Osteoblast (primary cell): ENCODE results near the gene CCDC142. TPM values are rescaled to one million over a fixed set of nuclear protein-coding genes. Genes with fewer than 3 reads are reported as not detected.

Experiments used
- DNase-seq: peaks from one replicate; pipeline ENCODE4 v3.0.0; 2011; ENCODE audit warnings: low spot score, mixed read lengths; ENCODE audit not compliant: insufficient read length; ENCODE audit errors: missing footprints
- H2AFZ ChIP-seq: 2 replicates; pipeline ENCODE4 v1.6.0; 2011; ENCODE audit warnings: mild to moderate bottlenecking, low read length
- H3K27ac ChIP-seq: 2 replicates; pipeline ENCODE4 v1.5.1; 2011; ENCODE audit warnings: mild to moderate bottlenecking, low read depth, low read length, moderate library complexity
- H3K27me3 ChIP-seq: 2 replicates; pipeline ENCODE4 v1.6.0; 2012; ENCODE audit warnings: mild to moderate bottlenecking, control low read depth, inconsistent platforms, low read length, moderate library complexity; ENCODE audit not compliant: insufficient read depth
- H3K36me3 ChIP-seq: 2 replicates; pipeline ENCODE4 v1.5.1; 2011; ENCODE audit warnings: mild to moderate bottlenecking, low read length, control low read depth, moderate library complexity; ENCODE audit not compliant: insufficient read depth
- H3K4me1 ChIP-seq: 2 replicates; pipeline ENCODE4 v1.5.1; 2011; ENCODE audit warnings: mild to moderate bottlenecking, low read length, control low read depth, moderate library complexity; ENCODE audit not compliant: insufficient read depth
- H3K4me2 ChIP-seq: 2 replicates; pipeline ENCODE4 v1.6.0; 2011; ENCODE audit warnings: mild to moderate bottlenecking, low read length; ENCODE audit not compliant: insufficient read depth
- H3K4me3 ChIP-seq: fragments of 200-600 bp; sonication (generic); 3 replicates; pipeline ENCODE4 v1.5.1; 2012; ENCODE audit warnings: mild to moderate bottlenecking, low read length, inconsistent platforms; ENCODE audit not compliant: insufficient read depth
- H3K79me2 ChIP-seq: 2 replicates; pipeline ENCODE4 v1.6.0; 2012; ENCODE audit warnings: mild to moderate bottlenecking, low read length, control low read depth, inconsistent platforms; ENCODE audit not compliant: insufficient read depth
- H3K9me3 ChIP-seq: 2 replicates; pipeline ENCODE4 v1.5.1; 2011; ENCODE audit warnings: low read depth, low read length, control low read depth
- H4K20me1 ChIP-seq: 2 replicates; pipeline ENCODE4 v1.6.0; 2012; ENCODE audit warnings: mild to moderate bottlenecking, low read length, control low read depth; ENCODE audit not compliant: insufficient read depth
- total RNA-seq: library from RNA; depleted of rRNA; stranded (reverse); fragments of >200 nt; gene quantifications from 2 replicates; pipeline ENCODE4 v1.2.3, GENCODE V29; 2012
- TF ChIP-seq, protein P1 (sequence below): IDR thresholded peaks from 2 replicates; pipeline ENCODE4 v1.5.1; 2011; ENCODE audit warnings: mild to moderate bottlenecking, low read depth, low read length, moderate library complexity; ENCODE audit errors: extremely low read depth

The CCDC142 gene
- total RNA-seq, 1 donor: 32.6 TPM

- peaks cover 44% of the 10 kb centered on the region for H3K27me3 ChIP-seq
- TF ChIP-seq, protein P1, sequence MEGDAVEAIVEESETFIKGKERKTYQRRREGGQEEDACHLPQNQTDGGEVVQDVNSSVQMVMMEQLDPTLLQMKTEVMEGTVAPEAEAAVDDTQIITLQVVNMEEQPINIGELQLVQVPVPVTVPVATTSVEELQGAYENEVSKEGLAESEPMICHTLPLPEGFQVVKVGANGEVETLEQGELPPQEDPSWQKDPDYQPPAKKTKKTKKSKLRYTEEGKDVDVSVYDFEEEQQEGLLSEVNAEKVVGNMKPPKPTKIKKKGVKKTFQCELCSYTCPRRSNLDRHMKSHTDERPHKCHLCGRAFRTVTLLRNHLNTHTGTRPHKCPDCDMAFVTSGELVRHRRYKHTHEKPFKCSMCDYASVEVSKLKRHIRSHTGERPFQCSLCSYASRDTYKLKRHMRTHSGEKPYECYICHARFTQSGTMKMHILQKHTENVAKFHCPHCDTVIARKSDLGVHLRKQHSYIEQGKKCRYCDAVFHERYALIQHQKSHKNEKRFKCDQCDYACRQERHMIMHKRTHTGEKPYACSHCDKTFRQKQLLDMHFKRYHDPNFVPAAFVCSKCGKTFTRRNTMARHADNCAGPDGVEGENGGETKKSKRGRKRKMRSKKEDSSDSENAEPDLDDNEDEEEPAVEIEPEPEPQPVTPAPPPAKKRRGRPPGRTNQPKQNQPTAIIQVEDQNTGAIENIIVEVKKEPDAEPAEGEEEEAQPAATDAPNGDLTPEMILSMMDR: no peak
- H4K20me1 ChIP-seq: no peaks in the 10 kb centered on the region
- H3K4me2 ChIP-seq: no peak overlapping the region
- no peak overlapping the region for H2AFZ ChIP-seq
- DNase-seq: no peak
- H3K9me3 ChIP-seq: no peaks in the 10 kb centered on the region
- no peak overlapping the region for H3K4me3 ChIP-seq
- H3K79me2 ChIP-seq: peaks cover 18% of the 10 kb centered on the region
- no peak overlapping the region for H3K27ac ChIP-seq
- peaks cover 32% of the 10 kb centered on the region for H3K4me1 ChIP-seq
- peaks cover 4% of the 10 kb centered on the region for H3K36me3 ChIP-seq
Measured at GRCh38 chr2:74510272-74510671, 27.5 kb upstream of the CCDC142 start.

DNA sequence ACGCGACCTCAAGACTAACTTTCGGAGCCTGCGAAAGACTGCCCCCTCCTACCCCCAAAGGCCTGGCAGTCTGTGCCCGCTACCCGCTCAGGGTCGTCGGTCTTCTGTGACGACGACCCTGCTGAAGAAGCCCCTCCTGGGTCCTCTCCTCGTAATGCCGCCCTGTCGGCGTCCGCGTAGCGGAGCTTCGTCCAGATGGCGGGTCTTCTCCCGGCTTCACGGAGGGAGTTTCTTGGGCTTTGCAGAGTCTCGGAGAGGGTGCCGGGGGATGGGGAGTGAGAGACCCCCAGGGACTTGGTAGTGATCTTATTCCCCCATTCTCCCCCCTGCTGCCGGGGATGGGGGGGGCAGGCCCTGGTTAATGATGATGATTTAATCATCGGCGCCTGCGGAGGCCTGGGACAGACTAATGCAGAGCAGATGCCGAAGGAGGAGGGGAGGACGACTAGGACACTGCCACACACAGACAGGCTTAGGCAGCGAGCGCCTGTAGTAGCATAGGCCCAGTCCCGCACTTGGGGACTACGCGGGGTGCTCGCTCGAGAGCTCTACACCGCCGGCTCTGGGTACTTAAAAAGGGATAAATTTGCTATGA is 25.2 kb upstream of the CCDC142 start:
- Histone ChIP-seq H3K4me2 (peak overlapping the region; percentile 94), H3K9me3 (no peaks in the 10 kb centered on the region), H3K27me3 (peaks cover 22% of the 10 kb centered on the region), H3K36me3 (peaks cover 14% of the 10 kb centered on the region), H4K20me1 (no peaks in the 10 kb centered on the region), H3K79me2 (peaks cover 38% of the 10 kb centered on the region), H3K27ac (peak overlapping the region; percentile 99), H3K4me1 (peaks cover 54% of the 10 kb centered on the region), H2AFZ (peak overlapping the region; percentile 98), H3K4me3 (peak overlapping the region; percentile 99)
- TF ChIP-seq, protein P1: no peak
- DNase-seq: peak; percentile 90

DNA sequence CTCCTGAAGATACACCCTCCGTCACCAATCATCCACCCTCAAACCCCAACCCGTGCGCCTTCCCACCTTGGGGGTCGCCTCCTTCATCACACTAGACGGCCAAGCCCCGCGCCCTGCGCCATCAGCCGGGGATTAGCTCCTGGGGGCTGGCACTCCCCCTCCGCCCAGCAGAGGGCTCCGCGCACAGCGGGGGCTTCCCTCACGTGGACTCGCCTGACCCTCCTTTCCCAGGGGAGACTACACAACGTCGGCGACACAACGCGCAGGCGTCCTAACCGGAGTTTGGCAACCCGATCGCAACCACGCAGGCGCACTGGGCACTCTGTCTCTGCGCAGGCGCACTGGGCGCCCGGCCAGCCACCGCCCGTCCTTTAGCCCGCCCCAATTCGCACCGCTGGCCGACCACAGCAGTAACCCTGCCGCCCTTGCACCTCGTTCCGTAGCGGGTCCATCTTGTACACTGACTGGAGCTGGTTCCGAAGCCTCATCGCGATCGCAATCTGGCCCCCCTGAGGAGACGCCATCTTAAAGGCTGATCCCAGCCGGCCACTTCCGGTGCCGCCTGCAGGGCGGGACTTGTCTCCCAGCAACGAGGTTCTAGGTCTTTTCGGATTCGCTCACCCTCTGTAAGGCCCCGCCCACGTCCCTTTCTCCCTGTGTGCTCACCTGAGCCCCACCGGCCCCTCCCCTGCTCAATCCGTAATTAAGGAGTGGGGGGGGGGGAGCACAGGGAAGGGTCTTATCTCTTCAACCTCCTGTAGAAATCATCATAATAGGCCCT is 24.5 kb upstream of the CCDC142 start, which contains the start of gene PCGF1:
Gene PCGF1, minus strand, starts transcription at position 551 of the 781 bp plus-strand sequence. Its CDS starts 27 bp downstream, at position 524.
- Histone ChIP-seq H2AFZ (peak within 1 kb of the TSS; percentile 98), H3K79me2 (peaks cover 41% of the 10 kb centered on the region), H3K4me1 (peaks cover 54% of the 10 kb centered on the region), H3K4me3 (peak within 1 kb of the TSS; percentile 99), H3K27me3 (peaks cover 17% of the 10 kb centered on the region), H3K36me3 (peaks cover 14% of the 10 kb centered on the region), H3K4me2 (peak within 1 kb of the TSS; percentile 94), H4K20me1 (no peaks in the 10 kb centered on the region), H3K27ac (peak within 1 kb of the TSS; percentile 99), H3K9me3 (no peaks in the 10 kb centered on the region)
- TF ChIP-seq, protein P1: peak; percentile 35
- DNase-seq: peak; percentile 99
